ENCODE data around the gene TNFRSF19.
A peak's percentile ranks its signal among the peaks of the same experiment; 100 is the strongest.
"Not testable (repeated sequence)": the region's sequence is repeated elsewhere in the genome, so short reads cannot be mapped to it uniquely, and the experiment has no call there.

TNFRSF19 gene

GRCh38 chr13:23656637-23657371 lies 86.6 kb downstream of the TNFRSF19 start:
- DNase-seq = no peak

GRCh38 chr13:23658929-23659541 lies 88.8 kb downstream of the TNFRSF19 start:
- no peak for DNase-seq

DNA sequence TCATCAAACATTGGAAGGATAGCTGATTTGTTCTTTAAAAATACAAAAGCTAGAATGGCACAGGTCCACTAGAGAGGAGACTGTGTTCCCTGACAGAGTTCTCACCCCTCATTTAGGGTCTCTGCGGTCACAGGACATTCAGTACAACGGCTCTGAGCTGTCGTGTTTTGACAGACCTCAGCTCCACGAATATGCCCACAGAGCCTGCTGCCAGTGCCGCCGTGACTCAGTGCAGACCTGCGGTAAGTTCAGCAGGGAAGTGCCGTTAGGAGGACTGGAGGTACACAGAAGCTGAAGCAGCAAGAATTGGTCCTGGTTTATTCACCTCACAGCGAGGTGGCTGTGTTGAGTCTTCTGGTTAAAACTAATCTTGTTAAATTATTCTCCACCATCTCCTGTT lies 90.0 kb downstream of the TNFRSF19 start:
- DNase-seq = no peak

- DNase-seq = no peak
Measured at GRCh38 chr13:23666582-23666981, 96.4 kb downstream of the TNFRSF19 start.

- DNase-seq = peak in 1 of 5 experiments; percentile 12
Measured at GRCh38 chr13:23667750-23668149, 97.5 kb downstream of the TNFRSF19 start.

GRCh38 chr13:23668562-23668961 lies 98.3 kb downstream of the TNFRSF19 start:
- DNase-seq = no peak

DNA sequence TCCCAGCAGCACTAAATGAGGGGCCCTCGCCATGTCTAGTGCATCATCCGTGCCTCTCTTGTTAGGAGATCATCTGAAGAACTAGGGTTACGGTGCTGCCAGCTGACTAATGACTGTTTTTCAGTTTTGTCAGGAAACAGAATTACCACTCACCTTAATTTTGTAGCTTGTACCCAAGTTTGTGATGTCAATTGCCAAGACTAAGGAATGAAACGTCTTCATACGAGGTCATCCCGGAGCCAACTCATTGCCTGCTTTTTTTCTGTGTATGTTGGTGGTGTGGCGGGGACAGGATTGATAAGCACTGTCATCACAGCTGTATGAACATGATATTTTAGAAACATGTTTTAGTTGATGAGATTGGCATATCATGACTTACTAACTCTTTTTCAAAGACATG lies 100.6 kb downstream of the TNFRSF19 start:
- DNase-seq = no peak

DNA sequence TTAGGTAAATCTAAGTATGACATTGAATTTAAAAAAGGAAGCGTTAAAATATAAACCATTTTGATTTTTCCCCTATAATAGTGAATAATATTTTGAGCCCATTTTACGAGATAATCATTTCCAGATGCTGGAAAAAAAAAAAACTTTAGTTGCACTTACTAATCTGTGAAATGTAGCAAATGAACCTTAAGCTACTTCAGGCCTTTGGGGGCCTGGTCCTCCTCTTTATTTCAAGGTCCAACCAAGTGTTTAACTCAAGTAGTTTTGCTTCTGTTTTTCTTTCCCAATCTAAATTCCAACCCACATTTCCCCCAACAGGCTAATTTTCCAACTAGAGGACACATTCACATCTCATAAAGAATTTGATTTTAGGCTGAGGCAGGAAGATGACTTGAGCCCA lies 101.2 kb downstream of the TNFRSF19 start:
- no peak for DNase-seq

DNA sequence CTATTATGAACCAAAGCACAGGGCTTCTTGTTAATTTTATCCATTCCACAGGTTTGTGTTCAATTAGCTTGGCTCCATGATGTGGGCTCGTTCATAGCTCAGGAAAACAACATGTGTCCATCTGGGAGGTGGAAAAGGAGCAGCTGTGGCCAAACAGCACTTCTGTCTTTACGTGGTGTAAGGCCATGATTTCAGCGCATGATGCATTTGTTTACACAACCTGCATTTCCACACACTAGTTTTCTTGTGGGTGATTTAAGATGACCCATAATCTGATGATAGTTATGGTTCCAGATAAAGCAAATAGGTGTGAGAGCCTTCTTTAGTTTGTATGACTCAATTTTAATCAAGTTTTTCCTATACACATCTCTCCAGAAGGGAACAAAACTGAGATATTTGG lies 101.7 kb downstream of the TNFRSF19 start:
- no peak for DNase-seq

DNA sequence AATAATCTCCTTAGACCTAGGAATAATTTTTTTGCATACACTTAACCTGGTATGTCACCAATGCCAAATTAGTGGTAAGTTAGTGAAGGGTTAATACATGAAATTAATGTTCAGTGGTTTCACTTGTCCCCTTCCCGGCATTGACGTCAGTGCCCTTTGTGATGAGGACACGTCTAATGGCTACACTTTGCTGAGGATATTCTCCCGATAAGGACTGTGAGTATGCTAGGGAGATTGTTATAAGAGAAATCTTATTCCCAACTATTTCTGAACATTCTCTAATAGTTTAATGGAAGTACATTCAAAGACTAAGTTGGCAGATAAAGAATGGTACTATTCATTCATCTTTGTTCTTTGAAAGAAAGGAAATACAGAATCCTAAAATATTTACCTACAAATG lies 102.4 kb downstream of the TNFRSF19 start:
- no peak for DNase-seq

DNA sequence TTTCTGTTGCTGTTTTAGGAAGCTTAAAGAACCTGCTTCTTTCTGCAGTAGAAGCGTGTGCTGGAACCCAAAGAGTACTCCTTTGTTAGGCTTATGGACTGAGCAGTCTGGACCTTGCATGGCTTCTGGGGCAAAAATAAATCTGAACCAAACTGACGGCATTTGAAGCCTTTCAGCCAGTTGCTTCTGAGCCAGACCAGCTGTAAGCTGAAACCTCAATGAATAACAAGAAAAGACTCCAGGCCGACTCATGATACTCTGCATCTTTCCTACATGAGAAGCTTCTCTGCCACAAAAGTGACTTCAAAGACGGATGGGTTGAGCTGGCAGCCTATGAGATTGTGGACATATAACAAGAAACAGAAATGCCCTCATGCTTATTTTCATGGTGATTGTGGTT lies 103.1 kb downstream of the TNFRSF19 start:
- DNase-seq = no peak

GRCh38 chr13:23673867-23674605 lies 103.8 kb downstream of the TNFRSF19 start:
- no peak for DNase-seq

GRCh38 chr13:23674795-23675640 lies 104.8 kb downstream of the TNFRSF19 start:
- peak in 1 of 5 experiments; percentile 17 for DNase-seq

DNA sequence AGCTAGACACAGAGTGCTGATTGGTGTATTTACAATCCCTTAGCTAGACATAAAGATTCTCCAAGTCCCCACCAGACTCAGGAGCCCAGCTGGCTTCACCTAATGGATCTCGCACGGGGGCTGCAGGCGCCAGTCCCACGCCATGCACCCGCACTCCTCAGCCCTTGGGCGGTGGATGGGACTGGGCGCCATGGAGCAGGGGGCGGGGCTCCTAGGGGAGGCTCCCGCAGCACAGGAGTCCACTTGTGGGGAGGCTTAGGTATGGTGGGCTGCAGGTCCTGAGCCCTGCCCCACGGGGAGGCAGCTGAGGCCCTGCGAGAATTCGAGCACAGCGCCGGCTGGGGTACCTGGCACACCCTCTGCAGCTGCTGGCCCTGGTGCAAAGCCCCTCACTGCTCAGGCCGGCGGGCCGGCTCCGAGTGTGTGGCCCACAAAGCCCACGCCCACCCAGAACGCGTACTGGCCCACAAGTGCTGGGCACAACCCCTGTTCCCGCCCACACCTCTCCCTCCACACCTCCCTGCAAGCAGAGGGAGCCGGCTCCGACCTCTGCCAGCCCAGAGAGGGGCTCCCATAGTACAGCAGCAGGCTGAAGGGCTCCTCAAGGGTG lies 107.6 kb downstream of the TNFRSF19 start:
- DNase-seq = not testable (repeated sequence)

GRCh38 chr13:23678795-23679194 lies 108.6 kb downstream of the TNFRSF19 start:
- no peak for DNase-seq

DNA sequence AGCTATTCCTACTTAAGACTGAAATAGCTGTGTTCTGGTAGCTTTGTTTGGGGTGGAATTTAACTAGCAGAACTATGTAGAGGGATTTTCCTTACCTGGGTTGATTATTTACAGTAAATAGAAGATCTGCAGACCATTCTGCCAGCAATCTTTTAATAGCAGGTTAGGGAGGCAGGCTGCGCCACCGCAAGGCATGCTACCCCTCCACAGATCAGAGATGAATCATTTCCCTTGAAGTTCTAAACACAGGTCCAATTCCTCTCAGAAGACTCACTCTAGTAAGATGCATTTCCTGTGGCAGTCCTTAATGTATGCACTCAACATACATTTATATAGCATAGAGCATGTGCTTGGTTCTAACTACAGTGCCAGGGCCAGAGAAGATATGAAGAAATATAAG lies 109.0 kb downstream of the TNFRSF19 start:
- peak in 1 of 5 experiments; percentile 69 for DNase-seq

DNA sequence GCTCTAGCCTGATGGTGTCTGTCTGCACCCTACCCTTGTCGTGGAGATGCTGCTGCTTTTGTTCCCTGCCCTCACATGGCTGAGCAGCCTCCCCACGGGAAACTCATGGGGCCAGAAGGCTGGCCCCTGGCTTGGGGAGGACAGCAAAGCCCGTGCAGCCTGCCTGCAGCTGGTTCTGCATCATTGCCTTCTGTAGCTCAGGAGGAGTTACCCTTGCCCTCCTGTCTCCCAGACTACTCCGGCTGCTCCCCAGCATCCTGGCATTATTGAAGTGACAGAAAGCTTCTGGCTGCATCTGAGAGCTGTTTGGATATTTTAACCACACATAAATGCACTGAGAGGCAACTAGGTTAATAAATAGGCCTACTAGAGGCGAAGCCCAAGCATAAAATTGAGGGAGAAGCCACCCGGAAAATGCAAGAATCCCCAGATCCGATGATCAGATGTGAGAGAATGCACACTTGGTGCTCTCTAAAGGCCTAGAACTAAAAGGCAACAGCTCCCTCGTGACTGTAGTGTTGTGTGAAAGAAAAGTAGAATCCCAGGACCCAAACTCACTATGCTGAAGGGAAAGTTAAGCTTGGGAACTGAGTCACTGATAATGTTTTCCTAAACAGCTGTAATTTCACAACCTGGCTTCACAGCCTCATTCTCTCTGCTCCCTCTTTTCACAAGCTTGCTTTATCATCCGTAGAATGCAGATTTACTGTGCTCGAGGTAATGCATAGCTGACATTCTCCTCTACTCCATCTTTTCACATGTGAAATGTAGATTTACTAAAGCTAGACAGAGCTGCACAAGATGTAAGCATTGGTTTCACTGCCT lies 110.8 kb downstream of the TNFRSF19 start:
- DNase-seq = no peak

GRCh38 chr13:23683084-23683483 lies 112.9 kb downstream of the TNFRSF19 start:
- DNase-seq = no peak

GRCh38 chr13:23684647-23685046 lies 114.4 kb downstream of the TNFRSF19 start:
- no peak for DNase-seq

DNA sequence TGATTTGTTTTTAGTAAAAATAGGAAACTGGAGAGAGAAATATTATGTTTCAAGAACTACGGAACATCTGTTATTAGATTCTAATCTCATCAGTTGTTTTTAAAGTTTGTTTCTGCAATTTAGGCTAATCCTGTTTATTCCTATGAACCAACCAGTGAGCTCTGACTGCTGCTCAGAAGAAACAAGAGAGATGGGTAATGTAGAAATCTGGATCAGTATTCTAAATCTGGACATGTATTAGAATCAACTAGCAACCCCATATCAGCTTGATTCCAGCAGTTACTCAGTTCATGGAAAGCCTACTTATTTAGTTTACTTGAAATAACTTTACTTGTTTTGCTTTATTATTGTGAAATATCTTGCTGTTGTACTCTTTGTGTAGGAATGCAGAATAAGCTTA lies 115.2 kb downstream of the TNFRSF19 start:
- DNase-seq = no peak

DNA sequence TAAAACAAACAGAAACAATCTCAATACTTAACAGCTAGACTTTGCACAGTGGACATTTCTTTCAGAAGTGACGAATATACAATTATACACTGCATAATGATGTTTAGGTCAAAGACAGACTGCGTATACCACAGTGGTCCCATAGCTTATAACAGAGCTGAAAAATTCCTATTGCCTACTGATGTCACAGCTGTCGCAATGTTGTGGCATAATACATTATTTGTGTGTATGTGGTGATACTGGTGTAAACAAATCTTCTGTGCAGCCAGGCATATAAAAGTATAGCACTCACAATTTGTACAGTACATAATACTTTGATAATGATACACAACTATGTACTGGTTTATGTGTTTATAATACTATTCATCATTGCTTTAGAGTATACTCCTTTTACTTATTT lies 116.7 kb downstream of the TNFRSF19 start:
- DNase-seq = no peak

GRCh38 chr13:23687614-23688013 lies 117.4 kb downstream of the TNFRSF19 start:
- DNase-seq = no peak
